OCI-LY3 (cell line): Measurements from ENCODE around the gene VBP1.

Experiments
- H2AFZ ChIP-seq: fragments of 200-600, 300-600 bp; shearing (Covaris generic); 2 replicates; pipeline ENCODE4 v1.6.0; 2014; ENCODE audit warnings: antibody characterized with exemption, low read depth, low read length
- H3K27ac ChIP-seq: fragments of 200-600, 300-600 bp; sonication (generic); 2 replicates; pipeline ENCODE4 v1.5.1; 2014; ENCODE audit warnings: mild to moderate bottlenecking, low read length, moderate library complexity, mixed read lengths
- H3K27me3 ChIP-seq: fragments of 200-600, 300-600 bp; sonication (generic); 2 replicates; pipeline ENCODE4 v1.6.1; 2014; ENCODE audit warnings: low read depth, low read length, mixed read lengths
- H3K36me3 ChIP-seq: fragments of 200-600, 300-600 bp; sonication (generic); replicated peaks from 2 replicates; pipeline ENCODE3; 2014; ENCODE audit warnings: low read depth, low read length, mixed read lengths
- H3K4me1 ChIP-seq: fragments of 300-600, 200-600 bp; sonication (generic); 2 replicates; pipeline ENCODE4 v1.6.1; 2014; ENCODE audit warnings: low read length, mixed read lengths
- H3K4me2 ChIP-seq: fragments of 200-600, 300-600 bp; sonication (generic); 2 replicates; pipeline ENCODE4 v1.6.1; 2014; ENCODE audit warnings: low read length, mixed read lengths
- H3K4me3 ChIP-seq: fragments of 300-600, 200-600 bp; sonication (generic); 2 replicates; pipeline ENCODE4 v1.5.1; 2014; ENCODE audit warnings: antibody characterized with exemption, mild to moderate bottlenecking, low read length, moderate library complexity
- H3K79me2 ChIP-seq: fragments of 300-600, 200-600 bp; shearing (Covaris generic); 2 replicates; pipeline ENCODE4 v1.6.1; 2014; ENCODE audit warnings: mild to moderate bottlenecking, low read length, mixed read lengths
- H3K9ac ChIP-seq: fragments of 300-600, 200-600 bp; shearing (Covaris generic); 2 replicates; pipeline ENCODE4 v1.6.0; 2014; ENCODE audit warnings: mild to moderate bottlenecking, low read length, moderate library complexity
- H3K9me3 ChIP-seq: fragments of 200-600, 300-600 bp; shearing (Covaris generic); 2 replicates; pipeline ENCODE4 v1.6.1; 2014; ENCODE audit warnings: low read length, mixed read lengths; ENCODE audit not compliant: insufficient read depth
- H4K20me1 ChIP-seq: fragments of 200-600, 300-600 bp; sonication (generic); 2 replicates; pipeline ENCODE4 v1.6.1; 2016; ENCODE audit warnings: low read length, mixed read lengths; ENCODE audit not compliant: insufficient read depth
- EZH2phosphoT487 ChIP-seq: fragments of 200-600 bp; shearing (Covaris generic); IDR thresholded peaks from 2 replicates; pipeline ENCODE4 v1.6.1; 2018; ENCODE audit warnings: antibody characterized with exemption, mixed run types, low read depth
- TF ChIP-seq, protein P1 (sequence below): fragments of 200-600, 300-600 bp; sonication (generic); IDR thresholded peaks from 2 replicates; pipeline ENCODE4 v1.5.1; 2014; ENCODE audit warnings: antibody characterized with exemption, low read length, low read depth

The VBP1 gene, protein sequence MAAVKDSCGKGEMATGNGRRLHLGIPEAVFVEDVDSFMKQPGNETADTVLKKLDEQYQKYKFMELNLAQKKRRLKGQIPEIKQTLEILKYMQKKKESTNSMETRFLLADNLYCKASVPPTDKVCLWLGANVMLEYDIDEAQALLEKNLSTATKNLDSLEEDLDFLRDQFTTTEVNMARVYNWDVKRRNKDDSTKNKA

DNA sequence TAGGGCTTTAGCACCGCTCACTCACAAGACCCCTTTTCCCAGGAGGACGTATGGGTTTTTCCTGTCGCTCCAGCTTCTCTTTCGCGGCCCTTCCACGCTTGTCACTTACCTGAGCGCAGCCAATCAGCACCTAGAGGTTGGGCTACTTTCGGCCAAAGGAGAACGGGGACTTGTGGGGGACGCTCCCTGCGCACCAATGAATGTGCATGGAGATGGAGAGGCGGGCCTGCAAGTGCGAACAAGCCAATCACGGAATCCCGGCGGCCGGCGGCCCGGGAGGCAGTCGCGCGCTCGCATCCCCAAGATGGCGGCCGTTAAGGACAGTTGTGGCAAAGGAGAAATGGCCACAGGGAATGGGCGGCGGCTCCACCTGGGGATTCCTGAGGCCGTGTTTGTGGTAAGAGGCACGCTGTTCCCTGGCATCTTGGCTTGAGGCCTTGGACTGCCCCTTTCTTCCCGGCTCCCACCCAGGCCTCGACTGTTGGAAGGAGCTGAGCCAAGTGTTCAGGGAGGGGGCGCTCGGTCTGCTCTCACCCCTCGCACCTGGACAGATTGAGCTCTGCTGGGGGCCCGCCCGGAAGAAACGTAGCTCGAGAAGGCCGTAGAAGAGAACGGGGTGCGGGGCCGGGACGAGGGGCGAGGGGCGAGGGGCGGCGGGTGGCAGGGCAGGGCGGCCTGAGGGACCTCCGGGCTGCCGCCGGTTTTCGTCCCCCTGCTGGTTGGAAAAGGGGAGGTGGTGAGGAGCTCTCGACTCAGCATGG lies at the start of gene VBP1:
TSS of gene VBP1 (plus strand) at position 282 of the 761 bp plus-strand sequence. CDS start at position 305, 23 bp downstream.
- H3K4me1 ChIP-seq: peaks cover 21% of the 10 kb centered on the region
- peaks cover 10% of the 10 kb centered on the region for H3K36me3 ChIP-seq
- peaks cover 38% of the 10 kb centered on the region for H3K79me2 ChIP-seq
- peak within 1 kb of the TSS; percentile 100 for H3K4me3 ChIP-seq
- H4K20me1 ChIP-seq: peaks cover 14% of the 10 kb centered on the region
- H3K9me3 ChIP-seq: no peaks in the 10 kb centered on the region
- peak within 1 kb of the TSS; percentile 87 for H3K4me2 ChIP-seq
- H3K27ac ChIP-seq: peak within 1 kb of the TSS; percentile 66
- H3K27me3 ChIP-seq: no peaks in the 10 kb centered on the region
- H2AFZ ChIP-seq: peak within 1 kb of the TSS; percentile 94
- peak within 1 kb of the TSS; percentile 93 for H3K9ac ChIP-seq
- TF ChIP-seq EZH2phosphoT487: no peak
- TF ChIP-seq, protein P1, sequence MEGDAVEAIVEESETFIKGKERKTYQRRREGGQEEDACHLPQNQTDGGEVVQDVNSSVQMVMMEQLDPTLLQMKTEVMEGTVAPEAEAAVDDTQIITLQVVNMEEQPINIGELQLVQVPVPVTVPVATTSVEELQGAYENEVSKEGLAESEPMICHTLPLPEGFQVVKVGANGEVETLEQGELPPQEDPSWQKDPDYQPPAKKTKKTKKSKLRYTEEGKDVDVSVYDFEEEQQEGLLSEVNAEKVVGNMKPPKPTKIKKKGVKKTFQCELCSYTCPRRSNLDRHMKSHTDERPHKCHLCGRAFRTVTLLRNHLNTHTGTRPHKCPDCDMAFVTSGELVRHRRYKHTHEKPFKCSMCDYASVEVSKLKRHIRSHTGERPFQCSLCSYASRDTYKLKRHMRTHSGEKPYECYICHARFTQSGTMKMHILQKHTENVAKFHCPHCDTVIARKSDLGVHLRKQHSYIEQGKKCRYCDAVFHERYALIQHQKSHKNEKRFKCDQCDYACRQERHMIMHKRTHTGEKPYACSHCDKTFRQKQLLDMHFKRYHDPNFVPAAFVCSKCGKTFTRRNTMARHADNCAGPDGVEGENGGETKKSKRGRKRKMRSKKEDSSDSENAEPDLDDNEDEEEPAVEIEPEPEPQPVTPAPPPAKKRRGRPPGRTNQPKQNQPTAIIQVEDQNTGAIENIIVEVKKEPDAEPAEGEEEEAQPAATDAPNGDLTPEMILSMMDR: peak; percentile 36

DNA sequence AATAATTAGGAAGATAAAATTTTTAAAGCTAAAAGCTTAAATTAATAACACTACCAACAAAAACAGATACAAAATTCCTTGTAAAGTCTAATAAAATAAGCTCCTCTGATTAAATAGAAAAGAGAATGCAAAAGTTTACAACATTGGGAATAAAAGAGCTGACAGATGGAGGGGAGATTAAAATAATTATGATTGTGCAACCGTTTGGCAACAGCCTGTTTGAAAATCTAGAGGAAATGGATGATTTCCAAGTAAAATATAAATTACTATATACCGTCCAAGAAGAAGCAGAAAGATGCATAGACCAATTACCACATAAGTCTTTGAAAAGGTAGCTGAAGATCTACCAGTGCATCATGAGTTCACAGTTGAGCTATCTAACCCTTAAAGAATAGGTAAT lies 46.4 kb upstream of the VBP1 start:
- H3K4me2 ChIP-seq: no peak overlapping the region
- no peaks in the 10 kb centered on the region for H4K20me1 ChIP-seq
- H2AFZ ChIP-seq: no peak overlapping the region
- no peaks in the 10 kb centered on the region for H3K27me3 ChIP-seq
- TF ChIP-seq, protein P1: no peak
- no peak for TF ChIP-seq EZH2phosphoT487
- H3K9me3 ChIP-seq: no peaks in the 10 kb centered on the region
- H3K27ac ChIP-seq: no peak overlapping the region
- no peak overlapping the region for H3K9ac ChIP-seq
- no peaks in the 10 kb centered on the region for H3K79me2 ChIP-seq
- no peaks in the 10 kb centered on the region for H3K36me3 ChIP-seq
- H3K4me3 ChIP-seq: no peak overlapping the region
- no peaks in the 10 kb centered on the region for H3K4me1 ChIP-seq

DNA sequence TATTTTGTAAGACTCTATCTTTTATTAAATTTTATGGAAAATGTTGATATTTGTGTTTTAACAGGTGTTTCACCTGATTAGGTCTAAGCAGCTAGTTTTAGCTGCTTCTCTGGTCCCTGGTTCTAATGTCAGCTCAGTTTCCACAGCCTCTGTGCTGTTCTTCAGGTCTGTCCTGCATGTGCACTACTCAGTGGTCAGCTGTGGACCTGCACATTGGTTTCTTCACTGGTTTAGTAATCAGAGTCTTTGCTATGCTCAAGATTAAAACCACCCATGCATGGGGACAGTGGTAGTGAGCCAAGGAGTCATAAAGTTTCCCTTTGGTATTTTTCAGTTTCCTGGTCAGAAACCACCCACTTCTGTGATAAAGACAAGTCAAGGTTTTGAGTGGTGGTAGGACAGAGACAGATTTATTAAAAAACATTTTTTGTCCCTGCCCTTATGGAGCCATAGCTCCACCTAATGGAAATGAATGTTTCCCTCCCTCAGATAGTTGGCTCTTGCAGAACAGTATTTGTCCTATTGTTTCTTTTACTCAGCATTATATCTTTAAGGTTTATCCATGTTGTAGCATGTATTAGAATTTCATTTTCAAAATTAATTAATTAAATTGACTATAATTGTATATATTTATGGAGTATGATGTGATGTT lies 36.8 kb upstream of the VBP1 start:
- no peaks in the 10 kb centered on the region for H3K4me1 ChIP-seq
- H3K4me3 ChIP-seq: no peak overlapping the region
- no peak overlapping the region for H3K4me2 ChIP-seq
- no peaks in the 10 kb centered on the region for H3K79me2 ChIP-seq
- H3K27me3 ChIP-seq: no peaks in the 10 kb centered on the region
- no peaks in the 10 kb centered on the region for H4K20me1 ChIP-seq
- H3K9me3 ChIP-seq: no peaks in the 10 kb centered on the region
- TF ChIP-seq, protein P1: 0 out of 2 replicates have a peak, but pooled peaks have one; percentile 5
- TF ChIP-seq EZH2phosphoT487: no peak
- no peak overlapping the region for H3K9ac ChIP-seq
- no peaks in the 10 kb centered on the region for H3K36me3 ChIP-seq
- no peak overlapping the region for H3K27ac ChIP-seq
- no peak overlapping the region for H2AFZ ChIP-seq

DNA sequence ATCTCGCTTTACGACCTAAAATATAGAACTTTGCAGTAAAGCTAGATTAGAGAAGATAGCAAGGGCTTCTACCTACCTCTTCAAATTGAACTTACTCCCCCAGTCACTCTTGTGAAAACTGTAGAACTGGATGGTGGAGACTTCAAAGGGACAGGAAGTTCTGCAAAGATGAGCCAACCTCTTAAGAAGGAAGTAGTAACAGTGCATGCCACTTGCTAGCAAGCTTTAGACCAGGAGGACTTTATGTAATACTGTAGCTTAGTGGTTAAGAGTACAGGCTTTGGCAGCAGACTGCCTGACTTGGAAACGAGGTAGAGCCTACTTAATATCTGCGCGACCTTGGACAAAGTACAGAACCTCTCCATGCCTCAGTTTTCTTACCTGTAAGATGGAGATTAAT lies 27.5 kb upstream of the VBP1 start:
- Histone ChIP-seq H3K9me3 (no peaks in the 10 kb centered on the region), H3K4me2 (no peak overlapping the region), H3K36me3 (no peaks in the 10 kb centered on the region), H2AFZ (no peak overlapping the region), H3K27me3 (no peaks in the 10 kb centered on the region), H3K4me1 (no peaks in the 10 kb centered on the region), H3K79me2 (no peaks in the 10 kb centered on the region), H3K27ac (no peak overlapping the region), H3K9ac (no peak overlapping the region), H3K4me3 (no peak overlapping the region), H4K20me1 (no peaks in the 10 kb centered on the region)
- TF ChIP-seq, protein P1: no peak
- no peak for TF ChIP-seq EZH2phosphoT487
